DND-41 (cell line): ENCODE data around the gene CACNA1H.

Source experiments
- ATAC-seq: fragments of 200-7000 bp; cut with Tn5 transposase; 3 replicates; pipeline ENCODE4 v1.9.1; 2021; ENCODE audit warnings: low read depth; ENCODE audit not compliant: insufficient read depth
- DNase-seq: peaks from one replicate; pipeline ENCODE4 v3.0.0-alpha.2; 2020
- H2AFZ ChIP-seq: 2 replicates; pipeline ENCODE4 v1.6.0; 2012; ENCODE audit warnings: low read depth, low read length
- H3K27ac ChIP-seq: 2 replicates; pipeline ENCODE4 v1.5.1; 2012; ENCODE audit warnings: low read length, inconsistent platforms
- H3K27me3 ChIP-seq: fragments of 200-600 bp; sonication (generic); 2 replicates; pipeline ENCODE4 v1.6.0; 2012; ENCODE audit warnings: low read length, mild to moderate bottlenecking, inconsistent platforms; ENCODE audit not compliant: insufficient read depth, poor library complexity
- H3K36me3 ChIP-seq: 2 replicates; pipeline ENCODE4 v1.5.1; 2012; ENCODE audit warnings: low read length, inconsistent platforms; ENCODE audit not compliant: insufficient read depth
- H3K4me1 ChIP-seq: 2 replicates; pipeline ENCODE4 v1.5.1; 2012; ENCODE audit warnings: mild to moderate bottlenecking, low read length; ENCODE audit not compliant: insufficient read depth
- H3K4me2 ChIP-seq: 2 replicates; pipeline ENCODE4 v1.6.0; 2012; ENCODE audit warnings: mild to moderate bottlenecking, moderate library complexity, low read length, inconsistent platforms; ENCODE audit not compliant: insufficient read depth
- H3K4me3 ChIP-seq, 2 experiments: fragments of 200-600 bp in 1 of 2; shearing (Covaris generic) in 1 of 2; 2 replicates each; pipeline ENCODE4 v1.5.1; 2012 to 2016; ENCODE audit warnings: inconsistent platforms in 2 of 2, low read length in 2 of 2, mild to moderate bottlenecking in 2 of 2, low read depth in 1 of 2, moderate library complexity in 1 of 2
- H3K79me2 ChIP-seq: 2 replicates; pipeline ENCODE4 v1.6.0; 2012; ENCODE audit warnings: low read length, inconsistent platforms; ENCODE audit not compliant: insufficient read depth
- H3K9ac ChIP-seq: 2 replicates; pipeline ENCODE4 v1.6.0; 2012; ENCODE audit warnings: low read depth, mild to moderate bottlenecking, inconsistent platforms, low read length, moderate library complexity
- H3K9me3 ChIP-seq: 2 replicates; pipeline ENCODE4 v1.5.1; 2012; ENCODE audit warnings: low read length, moderate library complexity, mild to moderate bottlenecking, inconsistent platforms; ENCODE audit not compliant: insufficient read depth, severe bottlenecking
- H4K20me1 ChIP-seq: 2 replicates; pipeline ENCODE4 v1.6.0; 2012; ENCODE audit warnings: low read length; ENCODE audit not compliant: insufficient read depth
- CTCF ChIP-seq: IDR thresholded peaks from 2 replicates; pipeline ENCODE4 v1.5.1; 2012; ENCODE audit warnings: borderline replicate concordance, low read length, moderate library complexity, mild to moderate bottlenecking; ENCODE audit not compliant: poor library complexity, severe bottlenecking; ENCODE audit errors: extremely low read depth
- EZH2 ChIP-seq: IDR thresholded peaks from 3 replicates; pipeline ENCODE4 v1.6.1; 2012; ENCODE audit warnings: borderline replicate concordance, low read depth, mild to moderate bottlenecking, moderate library complexity, low read length, inconsistent platforms; ENCODE audit not compliant: severe bottlenecking

The CACNA1H gene

GRCh38 chr16:1109648-1110047 lies 43.3 kb upstream of the CACNA1H start:
- no peaks in the 10 kb centered on the region for H3K4me1 ChIP-seq
- H3K4me2 ChIP-seq = no peak overlapping the region
- H3K27me3 ChIP-seq = no peaks in the 10 kb centered on the region
- no peak overlapping the region for H2AFZ ChIP-seq
- no peak overlapping the region for H3K4me3 ChIP-seq
- no peaks in the 10 kb centered on the region; the same call in 1 of the 2 replicates for H4K20me1 ChIP-seq
- H3K27ac ChIP-seq = no peak overlapping the region
- H3K9ac ChIP-seq = no peak overlapping the region
- no peaks in the 10 kb centered on the region for H3K36me3 ChIP-seq
- no peaks in the 10 kb centered on the region for H3K9me3 ChIP-seq
- TF ChIP-seq EZH2 (no peak), CTCF (no peak)
- DNase-seq (no peak), ATAC-seq (no peak)
- no peaks in the 10 kb centered on the region for H3K79me2 ChIP-seq

DNA sequence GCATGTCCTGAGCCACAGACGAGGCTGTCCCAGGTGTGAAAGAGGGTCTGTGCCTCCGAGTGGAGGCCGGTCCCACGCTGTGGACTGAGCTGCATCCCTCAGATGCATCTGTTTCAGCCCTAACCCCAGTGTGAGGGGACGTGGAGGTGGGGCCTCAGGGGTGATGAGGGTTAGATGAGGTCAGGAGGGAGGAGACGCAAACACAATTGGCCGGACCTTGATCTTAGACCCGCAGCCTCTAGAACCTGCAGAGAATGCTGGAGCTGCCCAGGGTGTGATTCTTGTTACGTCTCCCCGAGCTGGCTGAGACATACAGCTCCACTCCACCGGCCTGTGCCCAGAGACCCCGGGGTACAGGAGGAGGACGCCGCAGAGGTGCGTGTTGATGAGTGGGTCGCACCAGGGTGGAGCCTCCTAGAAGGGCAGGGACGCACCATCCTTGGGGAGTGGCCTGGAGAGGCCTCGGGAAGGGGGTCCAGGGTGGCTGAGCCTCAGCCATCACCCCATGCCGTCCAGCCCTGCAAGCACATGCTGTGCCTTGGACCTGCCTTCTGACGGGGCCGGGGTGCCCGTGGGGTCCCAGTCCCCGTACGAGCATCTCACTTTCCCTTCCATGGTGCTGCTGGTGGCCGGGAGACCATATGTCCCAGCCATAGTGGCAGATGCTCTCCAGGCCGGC lies 40.3 kb upstream of the CACNA1H start:
- Histone ChIP-seq H3K36me3 (no peaks in the 10 kb centered on the region), H3K4me3 (no peak overlapping the region), H3K9me3 (no peaks in the 10 kb centered on the region), H4K20me1 (peaks cover 4% of the 10 kb centered on the region), H2AFZ (no peak overlapping the region), H3K27ac (no peak overlapping the region), H3K4me2 (no peak overlapping the region), H3K4me1 (no peaks in the 10 kb centered on the region), H3K79me2 (no peaks in the 10 kb centered on the region), H3K27me3 (no peaks in the 10 kb centered on the region), H3K9ac (no peak overlapping the region)
- ATAC-seq (no peak), DNase-seq (no peak)
- TF ChIP-seq EZH2 = no peak
- TF ChIP-seq CTCF = no peak

GRCh38 chr16:1113489-1113888 lies 39.4 kb upstream of the CACNA1H start:
- Histone ChIP-seq H3K9ac (no peak overlapping the region), H3K9me3 (no peaks in the 10 kb centered on the region), H4K20me1 (peaks cover 4% of the 10 kb centered on the region), H3K27ac (no peak overlapping the region), H3K4me2 (no peak overlapping the region), H3K4me1 (no peaks in the 10 kb centered on the region), H3K4me3 (no peak overlapping the region), H3K79me2 (no peaks in the 10 kb centered on the region), H2AFZ (no peak overlapping the region), H3K27me3 (no peaks in the 10 kb centered on the region), H3K36me3 (no peaks in the 10 kb centered on the region)
- ATAC-seq (no peak), DNase-seq (no peak)
- TF ChIP-seq CTCF (no peak), EZH2 (no peak)

GRCh38 chr16:1113889-1114526 lies 38.9 kb upstream of the CACNA1H start:
- H3K27ac ChIP-seq = no peak overlapping the region
- ATAC-seq = no peak
- no peak overlapping the region for H3K4me2 ChIP-seq
- no peaks in the 10 kb centered on the region for H3K9me3 ChIP-seq
- H3K4me1 ChIP-seq = no peaks in the 10 kb centered on the region
- H2AFZ ChIP-seq = no peak overlapping the region
- no peaks in the 10 kb centered on the region for H3K27me3 ChIP-seq
- H3K36me3 ChIP-seq = no peaks in the 10 kb centered on the region
- no peak overlapping the region for H3K9ac ChIP-seq
- no peak for TF ChIP-seq EZH2
- TF ChIP-seq CTCF = no peak
- H4K20me1 ChIP-seq = peaks cover 4% of the 10 kb centered on the region
- no peaks in the 10 kb centered on the region for H3K79me2 ChIP-seq
- no peak overlapping the region for H3K4me3 ChIP-seq
- no peak for DNase-seq
